Measurements from ENCODE around the gene SLC25A42. TPM values are rescaled to one million over a fixed set of nuclear protein-coding genes. Genes with fewer than 3 reads are reported as not detected.

The SLC25A42 gene
- total and polyA plus RNA-seq, 2 experiments from 2014 or later: 13.8 to 23.2 TPM

- Histone ChIP-seq H3K36me3 (replicated peaks; ENCODE audit: insufficient read depth, low read depth) (no peaks in the 10 kb centered on the region), H3K4me1 (ENCODE audit: insufficient read depth) (no peaks in the 10 kb centered on the region)
- TF ChIP-seq, protein P1, sequence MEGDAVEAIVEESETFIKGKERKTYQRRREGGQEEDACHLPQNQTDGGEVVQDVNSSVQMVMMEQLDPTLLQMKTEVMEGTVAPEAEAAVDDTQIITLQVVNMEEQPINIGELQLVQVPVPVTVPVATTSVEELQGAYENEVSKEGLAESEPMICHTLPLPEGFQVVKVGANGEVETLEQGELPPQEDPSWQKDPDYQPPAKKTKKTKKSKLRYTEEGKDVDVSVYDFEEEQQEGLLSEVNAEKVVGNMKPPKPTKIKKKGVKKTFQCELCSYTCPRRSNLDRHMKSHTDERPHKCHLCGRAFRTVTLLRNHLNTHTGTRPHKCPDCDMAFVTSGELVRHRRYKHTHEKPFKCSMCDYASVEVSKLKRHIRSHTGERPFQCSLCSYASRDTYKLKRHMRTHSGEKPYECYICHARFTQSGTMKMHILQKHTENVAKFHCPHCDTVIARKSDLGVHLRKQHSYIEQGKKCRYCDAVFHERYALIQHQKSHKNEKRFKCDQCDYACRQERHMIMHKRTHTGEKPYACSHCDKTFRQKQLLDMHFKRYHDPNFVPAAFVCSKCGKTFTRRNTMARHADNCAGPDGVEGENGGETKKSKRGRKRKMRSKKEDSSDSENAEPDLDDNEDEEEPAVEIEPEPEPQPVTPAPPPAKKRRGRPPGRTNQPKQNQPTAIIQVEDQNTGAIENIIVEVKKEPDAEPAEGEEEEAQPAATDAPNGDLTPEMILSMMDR (IDR thresholded peaks at IDR 0.05; ENCODE audit: poor library complexity): no peak
- TF ChIP-seq EZH2phosphoT487 (IDR thresholded peaks at IDR 0.05; ENCODE audit: low read depth, severe bottlenecking, unreplicated experiment): no peak
- TF ChIP-seq EZH2 (IDR thresholded peaks at IDR 0.05; ENCODE audit: borderline replicate concordance): no peak
Observed at GRCh38 chr19:19123386-19123785, 59.6 kb downstream of the SLC25A42 start.

DNA sequence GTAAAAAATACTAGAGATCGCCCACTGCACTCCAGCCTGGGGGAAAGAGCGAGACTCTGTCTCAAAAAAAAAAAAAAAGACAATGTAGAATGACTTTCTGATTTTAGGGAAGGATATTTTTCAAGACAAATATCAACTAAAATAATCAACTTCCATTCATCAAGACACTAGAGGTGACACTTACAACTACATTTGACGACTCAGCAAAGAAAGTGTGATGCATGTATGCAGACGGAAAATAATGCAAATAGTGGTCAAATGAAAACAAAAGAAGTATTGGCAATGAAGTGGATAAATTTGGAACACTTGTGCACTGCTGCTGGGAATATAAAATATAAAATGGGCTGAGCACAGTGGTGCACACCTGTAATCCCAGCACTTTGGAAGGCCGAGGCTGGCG lies 62.3 kb downstream of the SLC25A42 start:
- no peaks in the 10 kb centered on the region for H3K9me2 ChIP-seq (replicated peaks; ENCODE audit: insufficient read depth)
- H3K27me3 ChIP-seq: no peaks in the 10 kb centered on the region
- TF ChIP-seq EZH2 (IDR thresholded peaks at IDR 0.05; ENCODE audit: borderline replicate concordance): no peak
- TF ChIP-seq, protein P1 (IDR thresholded peaks at IDR 0.05; ENCODE audit: poor library complexity): no peak
- no peak for TF ChIP-seq EZH2phosphoT487 (IDR thresholded peaks at IDR 0.05; ENCODE audit: low read depth, severe bottlenecking, unreplicated experiment)
- H3K4me3 ChIP-seq: no peak overlapping the region
- H4K20me1 ChIP-seq (ENCODE audit: insufficient read depth, poor library complexity, severe bottlenecking): no peaks in the 10 kb centered on the region
- no peaks in the 10 kb centered on the region for H3K4me1 ChIP-seq (ENCODE audit: insufficient read depth)
- H2AFZ ChIP-seq: no peak overlapping the region
- WGBS (ENCODE audit: low lambda C conversion rate, missing lambda C conversion rate): 99% methylated on average over 6 of the region's 6 CpGs
- peaks cover 5% of the 10 kb centered on the region for H3K9me3 ChIP-seq (ENCODE audit: low read depth)
- no peak overlapping the region for H3K4me2 ChIP-seq
- H3K79me2 ChIP-seq: no peaks in the 10 kb centered on the region
- no peak for DNase-seq (ENCODE audit: low spot score)
- H3K36me3 ChIP-seq (replicated peaks; ENCODE audit: insufficient read depth, low read depth): no peaks in the 10 kb centered on the region
- no peak overlapping the region for H3K27ac ChIP-seq

More at GRCh38 chr19:19123386-19123785, 59.6 kb downstream of the SLC25A42 start:
- no peaks in the 10 kb centered on the region for H3K9me2 ChIP-seq (replicated peaks; ENCODE audit: insufficient read depth)
- H3K27ac ChIP-seq: no peak overlapping the region
- peaks cover 5% of the 10 kb centered on the region for H3K9me3 ChIP-seq (ENCODE audit: low read depth)
- no peaks in the 10 kb centered on the region for H3K27me3 ChIP-seq
- H3K4me3 ChIP-seq: no peak overlapping the region
- no peak overlapping the region for H3K4me2 ChIP-seq
- no peak for DNase-seq (ENCODE audit: low spot score)
- no peak overlapping the region for H2AFZ ChIP-seq
- H4K20me1 ChIP-seq (ENCODE audit: insufficient read depth, poor library complexity, severe bottlenecking): no peaks in the 10 kb centered on the region
- no peaks in the 10 kb centered on the region for H3K79me2 ChIP-seq

GRCh38 chr19:19131989-19132388 lies 68.2 kb downstream of the SLC25A42 start:
- no peaks in the 10 kb centered on the region for H4K20me1 ChIP-seq (ENCODE audit: insufficient read depth, poor library complexity, severe bottlenecking)
- no peak overlapping the region for H2AFZ ChIP-seq
- no peaks in the 10 kb centered on the region for H3K27me3 ChIP-seq
- H3K4me3 ChIP-seq: no peak overlapping the region
- 70% methylated on average over 3 of the region's 3 CpGs for WGBS (ENCODE audit: low lambda C conversion rate, missing lambda C conversion rate)
- peaks cover under 1% of the 10 kb centered on the region for H3K79me2 ChIP-seq
- no peaks in the 10 kb centered on the region for H3K9me2 ChIP-seq (replicated peaks; ENCODE audit: insufficient read depth)
- no peak overlapping the region for H3K4me2 ChIP-seq
- no peak overlapping the region for H3K27ac ChIP-seq
- DNase-seq (ENCODE audit: low spot score): no peak
- no peaks in the 10 kb centered on the region for H3K9me3 ChIP-seq (ENCODE audit: low read depth)
- peaks cover under 1% of the 10 kb centered on the region for H3K4me1 ChIP-seq (ENCODE audit: insufficient read depth)
- TF ChIP-seq EZH2 (IDR thresholded peaks at IDR 0.05; ENCODE audit: borderline replicate concordance) (no peak), EZH2phosphoT487 (IDR thresholded peaks at IDR 0.05; ENCODE audit: low read depth, severe bottlenecking, unreplicated experiment) (no peak)
- TF ChIP-seq, protein P1 (IDR thresholded peaks at IDR 0.05; ENCODE audit: poor library complexity): no peak
- no peaks in the 10 kb centered on the region for H3K36me3 ChIP-seq (replicated peaks; ENCODE audit: insufficient read depth, low read depth)

- Histone ChIP-seq H3K4me3 (no peak overlapping the region), H3K4me1 (ENCODE audit: insufficient read depth) (peaks cover 8% of the 10 kb centered on the region), H3K79me2 (peaks cover 7% of the 10 kb centered on the region), H3K9me3 (ENCODE audit: low read depth) (no peaks in the 10 kb centered on the region), H2AFZ (no peak overlapping the region), H3K9me2 (replicated peaks; ENCODE audit: insufficient read depth) (no peaks in the 10 kb centered on the region), H3K4me2 (no peak overlapping the region), H3K27me3 (no peaks in the 10 kb centered on the region), H3K27ac (no peak overlapping the region), H4K20me1 (ENCODE audit: insufficient read depth, poor library complexity, severe bottlenecking) (no peaks in the 10 kb centered on the region), H3K36me3 (replicated peaks; ENCODE audit: insufficient read depth, low read depth) (no peaks in the 10 kb centered on the region)
- no peak for TF ChIP-seq EZH2phosphoT487 (IDR thresholded peaks at IDR 0.05; ENCODE audit: low read depth, severe bottlenecking, unreplicated experiment)
- TF ChIP-seq EZH2 (IDR thresholded peaks at IDR 0.05; ENCODE audit: borderline replicate concordance): no peak
- TF ChIP-seq, protein P1 (IDR thresholded peaks at IDR 0.05; ENCODE audit: poor library complexity): no peak
- no peak for DNase-seq (ENCODE audit: low spot score)
- 97% methylated on average over 12 of the region's 12 CpGs for WGBS (ENCODE audit: low lambda C conversion rate, missing lambda C conversion rate)
Observed at GRCh38 chr19:19132912-19133311, 69.1 kb downstream of the SLC25A42 start.
